ENCODE data around the gene NIPAL3.

DNA sequence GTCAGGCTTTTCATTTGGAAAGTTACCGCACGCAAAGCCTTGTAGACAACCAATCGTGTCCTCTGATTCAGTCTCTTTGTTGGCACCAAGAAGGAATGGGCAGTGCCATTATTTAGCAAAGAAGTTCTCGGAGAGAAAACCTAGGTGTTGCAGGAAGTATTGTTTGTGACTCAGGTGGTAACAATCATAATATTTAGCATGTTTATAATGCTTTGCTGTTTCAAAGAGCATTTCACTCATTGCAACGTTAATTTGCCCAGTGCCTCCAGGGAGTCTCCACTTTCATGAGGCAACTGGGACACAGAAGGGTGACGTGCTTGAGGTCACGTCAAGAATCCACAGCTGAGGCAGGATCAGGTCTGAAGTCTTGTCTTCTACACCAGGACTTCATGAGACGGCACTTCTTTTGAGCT lies 33.4 kb upstream of the NIPAL3 start:
- TF ChIP-seq, protein P1, sequence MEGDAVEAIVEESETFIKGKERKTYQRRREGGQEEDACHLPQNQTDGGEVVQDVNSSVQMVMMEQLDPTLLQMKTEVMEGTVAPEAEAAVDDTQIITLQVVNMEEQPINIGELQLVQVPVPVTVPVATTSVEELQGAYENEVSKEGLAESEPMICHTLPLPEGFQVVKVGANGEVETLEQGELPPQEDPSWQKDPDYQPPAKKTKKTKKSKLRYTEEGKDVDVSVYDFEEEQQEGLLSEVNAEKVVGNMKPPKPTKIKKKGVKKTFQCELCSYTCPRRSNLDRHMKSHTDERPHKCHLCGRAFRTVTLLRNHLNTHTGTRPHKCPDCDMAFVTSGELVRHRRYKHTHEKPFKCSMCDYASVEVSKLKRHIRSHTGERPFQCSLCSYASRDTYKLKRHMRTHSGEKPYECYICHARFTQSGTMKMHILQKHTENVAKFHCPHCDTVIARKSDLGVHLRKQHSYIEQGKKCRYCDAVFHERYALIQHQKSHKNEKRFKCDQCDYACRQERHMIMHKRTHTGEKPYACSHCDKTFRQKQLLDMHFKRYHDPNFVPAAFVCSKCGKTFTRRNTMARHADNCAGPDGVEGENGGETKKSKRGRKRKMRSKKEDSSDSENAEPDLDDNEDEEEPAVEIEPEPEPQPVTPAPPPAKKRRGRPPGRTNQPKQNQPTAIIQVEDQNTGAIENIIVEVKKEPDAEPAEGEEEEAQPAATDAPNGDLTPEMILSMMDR (IDR thresholded peaks at IDR 0.05; ENCODE audit: extremely low read depth in 1 of 2, insufficient read depth in 1 of 2, low read depth in 1 of 2, low read length in 2 of 2) = no peak
- TF ChIP-seq, protein P2, sequence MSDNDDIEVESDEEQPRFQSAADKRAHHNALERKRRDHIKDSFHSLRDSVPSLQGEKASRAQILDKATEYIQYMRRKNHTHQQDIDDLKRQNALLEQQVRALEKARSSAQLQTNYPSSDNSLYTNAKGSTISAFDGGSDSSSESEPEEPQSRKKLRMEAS (IDR thresholded peaks at IDR 0.05; ENCODE audit: insufficient read depth, insufficient read length) = no peak
- TF ChIP-seq EZH2 (IDR thresholded peaks at IDR 0.05; ENCODE audit: borderline replicate concordance, low read depth, low read length, severe bottlenecking) = no peak
- TF ChIP-seq POLR2AphosphoS5 (IDR thresholded peaks at IDR 0.05; ENCODE audit: insufficient read depth, low read depth, low read length) = no peak
- no peak for TF ChIP-seq POLR2A (IDR thresholded peaks at IDR 0.05; ENCODE audit: low read depth, low read length)
